GM23338 (cell line): ENCODE data around the gene SGK1.

Experiments
- CREB1 ChIP-seq: fragments of 250-450 bp; sonication (Bioruptor Pico); IDR thresholded peaks from 2 replicates; pipeline ENCODE4 v1.5.0; 2020; ENCODE audit warnings: low read depth, mild to moderate bottlenecking, moderate library complexity
- EZH2 ChIP-seq: fragments of 200-600 bp; sonication (generic); IDR thresholded peaks from one replicate; pipeline ENCODE4 v1.8.0; 2017; ENCODE audit warnings: antibody characterized with exemption, mild to moderate bottlenecking, low read depth; ENCODE audit not compliant: unreplicated experiment
- EZH2phosphoT487 ChIP-seq: fragments of 200-600 bp; sonication (generic); IDR thresholded peaks from one replicate; pipeline ENCODE4 v1.8.1; 2018; ENCODE audit warnings: antibody characterized with exemption; ENCODE audit not compliant: unreplicated experiment
- JUNB ChIP-seq: IDR thresholded peaks from one replicate; pipeline ENCODE4 v1.6.1; 2016; ENCODE audit warnings: antibody characterized with exemption; ENCODE audit not compliant: unreplicated experiment
- NANOG ChIP-seq: IDR thresholded peaks from 2 replicates; pipeline ENCODE4 v1.6.1; 2016; ENCODE audit warnings: antibody characterized with exemption, borderline replicate concordance
- POLR2AphosphoS5 ChIP-seq: IDR thresholded peaks from 2 replicates; pipeline ENCODE4 v1.6.1; 2016; ENCODE audit warnings: antibody characterized with exemption, low read depth
- STAT1 ChIP-seq: IDR thresholded peaks from one replicate; pipeline ENCODE4 v1.6.1; 2016; ENCODE audit warnings: antibody characterized with exemption; ENCODE audit not compliant: unreplicated experiment
- ZNF331 ChIP-seq: fragments of 250-450 bp; sonication (Bioruptor Pico); IDR thresholded peaks from 2 replicates; pipeline ENCODE4 v1.5.0; 2020; ENCODE audit warnings: low read depth, mild to moderate bottlenecking, moderate library complexity
- TF ChIP-seq, protein P1 (sequence below), 2 experiments: fragments of 200-600 bp in 1 of 2; sonication (generic) in 1 of 2; conservative IDR thresholded peaks; 2 replicates each; pipeline versions ENCODE4 v1.5.1 to v1.6.1; 2016 to 2017; ENCODE audit warnings: antibody characterized with exemption in 2 of 2, low read depth in 2 of 2, mild to moderate bottlenecking in 2 of 2, moderate library complexity in 1 of 2
- TF ChIP-seq, protein P2 (sequence below): IDR thresholded peaks from one replicate; pipeline ENCODE4 v1.6.1; 2018; ENCODE audit warnings: antibody characterized with exemption; ENCODE audit not compliant: unreplicated experiment

DNA sequence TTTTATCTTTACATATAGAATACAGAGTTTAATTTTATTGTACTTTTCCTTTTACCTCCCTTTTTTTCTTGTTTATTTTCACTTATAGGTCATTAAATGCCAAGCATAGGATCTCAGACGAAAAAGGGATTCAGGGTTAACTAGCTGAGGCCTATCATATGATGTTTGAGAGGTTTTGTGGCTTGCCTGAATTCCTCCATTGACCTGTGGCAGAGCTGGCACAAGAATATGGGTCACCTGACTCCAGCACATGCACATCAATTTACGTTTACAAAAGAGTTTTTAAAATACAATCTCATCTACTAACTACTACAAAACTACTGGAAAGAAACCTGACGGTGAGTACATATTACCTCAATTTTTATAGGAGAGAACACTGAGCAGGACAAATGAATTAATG lies 60.4 kb downstream of the SGK1 start:
- TF ChIP-seq, protein P1, sequence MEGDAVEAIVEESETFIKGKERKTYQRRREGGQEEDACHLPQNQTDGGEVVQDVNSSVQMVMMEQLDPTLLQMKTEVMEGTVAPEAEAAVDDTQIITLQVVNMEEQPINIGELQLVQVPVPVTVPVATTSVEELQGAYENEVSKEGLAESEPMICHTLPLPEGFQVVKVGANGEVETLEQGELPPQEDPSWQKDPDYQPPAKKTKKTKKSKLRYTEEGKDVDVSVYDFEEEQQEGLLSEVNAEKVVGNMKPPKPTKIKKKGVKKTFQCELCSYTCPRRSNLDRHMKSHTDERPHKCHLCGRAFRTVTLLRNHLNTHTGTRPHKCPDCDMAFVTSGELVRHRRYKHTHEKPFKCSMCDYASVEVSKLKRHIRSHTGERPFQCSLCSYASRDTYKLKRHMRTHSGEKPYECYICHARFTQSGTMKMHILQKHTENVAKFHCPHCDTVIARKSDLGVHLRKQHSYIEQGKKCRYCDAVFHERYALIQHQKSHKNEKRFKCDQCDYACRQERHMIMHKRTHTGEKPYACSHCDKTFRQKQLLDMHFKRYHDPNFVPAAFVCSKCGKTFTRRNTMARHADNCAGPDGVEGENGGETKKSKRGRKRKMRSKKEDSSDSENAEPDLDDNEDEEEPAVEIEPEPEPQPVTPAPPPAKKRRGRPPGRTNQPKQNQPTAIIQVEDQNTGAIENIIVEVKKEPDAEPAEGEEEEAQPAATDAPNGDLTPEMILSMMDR (conservative IDR thresholded peaks at IDR 0.05; ENCODE audit: low read depth in 2 of 2): no peak
- TF ChIP-seq, protein P2, sequence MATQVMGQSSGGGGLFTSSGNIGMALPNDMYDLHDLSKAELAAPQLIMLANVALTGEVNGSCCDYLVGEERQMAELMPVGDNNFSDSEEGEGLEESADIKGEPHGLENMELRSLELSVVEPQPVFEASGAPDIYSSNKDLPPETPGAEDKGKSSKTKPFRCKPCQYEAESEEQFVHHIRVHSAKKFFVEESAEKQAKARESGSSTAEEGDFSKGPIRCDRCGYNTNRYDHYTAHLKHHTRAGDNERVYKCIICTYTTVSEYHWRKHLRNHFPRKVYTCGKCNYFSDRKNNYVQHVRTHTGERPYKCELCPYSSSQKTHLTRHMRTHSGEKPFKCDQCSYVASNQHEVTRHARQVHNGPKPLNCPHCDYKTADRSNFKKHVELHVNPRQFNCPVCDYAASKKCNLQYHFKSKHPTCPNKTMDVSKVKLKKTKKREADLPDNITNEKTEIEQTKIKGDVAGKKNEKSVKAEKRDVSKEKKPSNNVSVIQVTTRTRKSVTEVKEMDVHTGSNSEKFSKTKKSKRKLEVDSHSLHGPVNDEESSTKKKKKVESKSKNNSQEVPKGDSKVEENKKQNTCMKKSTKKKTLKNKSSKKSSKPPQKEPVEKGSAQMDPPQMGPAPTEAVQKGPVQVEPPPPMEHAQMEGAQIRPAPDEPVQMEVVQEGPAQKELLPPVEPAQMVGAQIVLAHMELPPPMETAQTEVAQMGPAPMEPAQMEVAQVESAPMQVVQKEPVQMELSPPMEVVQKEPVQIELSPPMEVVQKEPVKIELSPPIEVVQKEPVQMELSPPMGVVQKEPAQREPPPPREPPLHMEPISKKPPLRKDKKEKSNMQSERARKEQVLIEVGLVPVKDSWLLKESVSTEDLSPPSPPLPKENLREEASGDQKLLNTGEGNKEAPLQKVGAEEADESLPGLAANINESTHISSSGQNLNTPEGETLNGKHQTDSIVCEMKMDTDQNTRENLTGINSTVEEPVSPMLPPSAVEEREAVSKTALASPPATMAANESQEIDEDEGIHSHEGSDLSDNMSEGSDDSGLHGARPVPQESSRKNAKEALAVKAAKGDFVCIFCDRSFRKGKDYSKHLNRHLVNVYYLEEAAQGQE: no peak
- no peak for TF ChIP-seq EZH2phosphoT487
- TF ChIP-seq NANOG: no peak
- no peak for TF ChIP-seq JUNB
- no peak for TF ChIP-seq POLR2AphosphoS5
- no peak for TF ChIP-seq CREB1
- TF ChIP-seq ZNF331 (CRISPR knock-in tag): no peak
- no peak for TF ChIP-seq EZH2
- no peak for TF ChIP-seq STAT1
